ENCODE data around the gene ZNF618.

GRCh38 chr9:113995963-113996362 is 119.9 kb downstream of the ZNF618 start:
- no peak for TF ChIP-seq POLR2A (IDR thresholded peaks at IDR 0.05; ENCODE audit: low read depth, low read length)
- TF ChIP-seq TAF1 (IDR thresholded peaks at IDR 0.05; ENCODE audit: borderline replicate concordance, low read depth, low read length), result no peak

All from GM12892 (cell line).